ENCODE measurements around the gene PDIA5. TPM values are rescaled to one million over a fixed set of nuclear protein-coding genes. Genes with fewer than 3 reads are reported as not detected.

The PDIA5 gene
- total RNA-seq, 1 experiment from 2014 or later = 24.3 TPM

DNA sequence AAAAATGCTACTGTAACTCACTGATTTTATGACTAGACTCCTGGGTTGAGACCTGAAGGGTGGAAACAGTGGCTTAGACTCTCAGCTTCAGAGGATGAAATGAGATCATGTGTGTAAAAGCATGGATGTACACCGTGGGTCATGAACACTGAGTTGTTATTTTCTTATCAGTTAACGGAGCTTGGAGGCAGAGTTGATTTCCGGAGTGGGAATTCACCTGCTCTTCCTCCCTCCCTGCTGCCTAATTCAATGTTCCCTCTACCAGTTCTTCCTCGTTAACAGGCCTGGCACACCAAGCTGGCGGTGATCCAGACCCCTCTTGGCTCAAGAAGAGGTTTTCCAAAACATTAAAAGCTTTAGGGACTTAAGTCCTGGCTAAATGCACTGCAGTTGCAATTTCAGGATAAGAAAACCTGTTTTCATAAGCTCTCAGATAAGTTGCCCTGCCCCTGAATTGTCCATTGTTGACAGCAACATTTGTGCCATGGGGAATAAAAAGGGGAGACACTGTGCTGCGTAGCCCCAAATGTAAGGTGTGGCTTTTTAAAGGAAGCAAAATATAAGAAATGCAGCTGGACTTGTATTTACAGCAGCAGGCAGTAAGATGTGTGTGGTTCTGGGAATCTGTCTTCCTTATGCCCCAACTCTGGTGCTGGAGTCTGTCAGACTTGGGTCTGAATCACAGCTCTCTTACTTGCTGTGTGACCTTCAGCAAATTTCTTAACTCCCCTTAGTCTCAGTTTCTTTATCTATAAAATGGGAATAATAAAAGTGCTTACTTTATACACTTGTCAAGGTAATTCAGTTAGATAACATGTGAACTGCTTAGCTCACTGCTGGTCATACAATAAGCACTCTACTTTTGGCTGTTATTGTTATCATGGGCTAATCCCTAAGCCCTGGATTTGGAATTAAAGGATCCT, 9.9 kb downstream of the PDIA5 start:
- Histone ChIP-seq H2BK12ac (ENCODE audit: insufficient read length, low read depth, low read length) (no peak overlapping the region), H4K20me1 (ENCODE audit: control insufficient read depth, insufficient read depth, insufficient read length) (no peaks in the 10 kb centered on the region), H3K27me3 (ENCODE audit: insufficient read depth, low read length) (no peaks in the 10 kb centered on the region), H4K8ac (replicated peaks; ENCODE audit: insufficient read length, low read depth, low read length) (no peak overlapping the region), H3K23ac (ENCODE audit: insufficient read length, low read depth, low read length) (no peak overlapping the region), H3K9me3 (ENCODE audit: control insufficient read depth, low read depth, low read length) (no peaks in the 10 kb centered on the region), H2BK5ac (ENCODE audit: insufficient read length, low read length) (no peak overlapping the region), H3K4ac (ENCODE audit: low read depth, low read length) (no peak overlapping the region), H3K79me2 (ENCODE audit: insufficient read depth, low read length) (peaks cover 16% of the 10 kb centered on the region; the same call in 1 of the 2 replicates), H3K9ac (ENCODE audit: extremely low read depth, insufficient read length, low read length) (no peak overlapping the region), H3K18ac (ENCODE audit: insufficient read length, low read depth, low read length) (no peak overlapping the region), H2BK120ac (ENCODE audit: low read depth, low read length, poor library complexity, severe bottlenecking) (no peak overlapping the region), H3K56ac (ENCODE audit: insufficient read length, low read depth, low read length) (no peak overlapping the region), H4K5ac (ENCODE audit: insufficient read length, low read depth, low read length) (no peak overlapping the region), H4K91ac (ENCODE audit: insufficient read length, low read depth, low read length) (no peak overlapping the region), H2BK15ac (ENCODE audit: low read depth, low read length) (no peak overlapping the region), H3K79me1 (ENCODE audit: insufficient read depth, low read depth, low read length, poor library complexity, severe bottlenecking) (peaks cover under 1% of the 10 kb centered on the region), H2AK5ac (ENCODE audit: insufficient read length, low read length) (no peak overlapping the region), H2BK20ac (ENCODE audit: low read depth, low read length, poor library complexity, severe bottlenecking) (no peak overlapping the region), H3T11ph (ENCODE audit: low read length) (no peak overlapping the region), H3K4me2 (ENCODE audit: insufficient read depth, insufficient read length, low read length) (no peak overlapping the region), H3K4me1 (ENCODE audit: insufficient read depth, low read length) (no peaks in the 10 kb centered on the region), H3K14ac (ENCODE audit: insufficient read depth, low read length) (no peak overlapping the region), H3K27ac (ENCODE audit: insufficient read length, low read depth, low read length) (no peak overlapping the region), H3K23me2 (ENCODE audit: insufficient read length, low read depth, low read length, poor library complexity, severe bottlenecking) (no peaks in the 10 kb centered on the region), H2AFZ (ENCODE audit: low read length) (no peak overlapping the region)
- no CpG with 5 or more reads among the region's 6 CpGs for WGBS (ENCODE audit: extremely low coverage, insufficient read length, low lambda C conversion rate)
- TF ChIP-seq, protein P1, sequence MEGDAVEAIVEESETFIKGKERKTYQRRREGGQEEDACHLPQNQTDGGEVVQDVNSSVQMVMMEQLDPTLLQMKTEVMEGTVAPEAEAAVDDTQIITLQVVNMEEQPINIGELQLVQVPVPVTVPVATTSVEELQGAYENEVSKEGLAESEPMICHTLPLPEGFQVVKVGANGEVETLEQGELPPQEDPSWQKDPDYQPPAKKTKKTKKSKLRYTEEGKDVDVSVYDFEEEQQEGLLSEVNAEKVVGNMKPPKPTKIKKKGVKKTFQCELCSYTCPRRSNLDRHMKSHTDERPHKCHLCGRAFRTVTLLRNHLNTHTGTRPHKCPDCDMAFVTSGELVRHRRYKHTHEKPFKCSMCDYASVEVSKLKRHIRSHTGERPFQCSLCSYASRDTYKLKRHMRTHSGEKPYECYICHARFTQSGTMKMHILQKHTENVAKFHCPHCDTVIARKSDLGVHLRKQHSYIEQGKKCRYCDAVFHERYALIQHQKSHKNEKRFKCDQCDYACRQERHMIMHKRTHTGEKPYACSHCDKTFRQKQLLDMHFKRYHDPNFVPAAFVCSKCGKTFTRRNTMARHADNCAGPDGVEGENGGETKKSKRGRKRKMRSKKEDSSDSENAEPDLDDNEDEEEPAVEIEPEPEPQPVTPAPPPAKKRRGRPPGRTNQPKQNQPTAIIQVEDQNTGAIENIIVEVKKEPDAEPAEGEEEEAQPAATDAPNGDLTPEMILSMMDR (conservative IDR thresholded peaks at IDR 0.05) = no peak
- no peak overlapping the region for H3K4me3 Mint-ChIP-seq
- peaks cover 12 to 19% of the 10 kb centered on the region in 2 experiments for H3K4me1 Mint-ChIP-seq
- no peaks in the 10 kb centered on the region for H3K27me3 Mint-ChIP-seq (ENCODE audit: low read depth)
- H3K27ac Mint-ChIP-seq = peak overlapping the region in 1 of 3 experiments; percentile 54; a peak in 1 of 7 replicates
- DNase-seq = no peak
- no peaks in the 10 kb centered on the region for H3K9me3 Mint-ChIP-seq
- no peaks in the 10 kb centered on the region for H3K36me3 Mint-ChIP-seq (ENCODE audit: insufficient read depth in 1 of 3, low read depth in 3 of 3)

Measured in H9 (cell line).